HG03159 (cell line): ENCODE results near the gene SEMA6A.

Source experiments
- ATAC-seq: cut with Tn5 transposase; IDR thresholded peaks from one replicate; pipeline ENCODE4 v1.9.1; 2021; ENCODE audit warnings: mild to moderate bottlenecking, moderate library complexity; ENCODE audit not compliant: unreplicated experiment

SEMA6A gene

GRCh38 chr5:116577064-116577788 lies 2.6 kb upstream of the SEMA6A start:
- ATAC-seq = peak; percentile 52

DNA sequence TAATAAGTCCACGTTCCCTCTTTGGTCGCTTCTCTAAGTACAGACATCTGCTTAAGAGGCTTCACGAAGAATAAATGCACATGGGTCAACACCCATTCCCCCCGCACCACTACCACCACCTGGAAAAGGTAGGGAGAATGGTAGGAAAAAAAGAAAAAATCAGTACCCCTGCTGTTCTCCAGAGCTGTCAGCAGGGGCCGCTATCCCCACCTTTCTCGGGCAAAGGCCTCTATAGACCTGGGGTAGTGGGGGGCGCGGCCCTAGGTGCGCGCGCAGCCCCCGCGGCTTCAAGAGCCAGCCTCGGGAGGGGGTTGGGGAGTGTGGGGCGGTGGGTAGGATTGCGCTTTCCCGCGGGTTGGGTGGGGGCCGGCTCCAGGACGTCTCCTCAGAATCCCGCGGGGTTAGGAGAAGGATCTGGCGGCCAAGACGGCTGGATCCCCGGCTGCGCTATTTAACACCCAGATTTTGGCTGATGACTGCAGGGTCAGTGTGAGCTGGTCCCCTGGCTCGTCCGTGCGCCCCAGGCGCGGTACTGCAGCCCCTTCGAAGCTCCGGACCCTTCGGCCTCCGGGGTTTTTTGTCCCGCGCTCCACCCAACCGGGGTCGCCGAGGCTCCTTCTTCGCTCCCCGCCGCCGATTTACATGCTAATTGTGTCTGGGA lies 1.6 kb upstream of the SEMA6A start:
- peak; percentile 48 for ATAC-seq

- ATAC-seq = no peak
Observed at GRCh38 chr5:116575326-116576052, 866 bp upstream of the SEMA6A start.

GRCh38 chr5:116573702-116574366 lies 789 bp downstream of the SEMA6A start:
- no peak for ATAC-seq

- no peak for ATAC-seq
Observed at GRCh38 chr5:116573279-116573701, 1.3 kb downstream of the SEMA6A start.

- no peak for ATAC-seq
Observed at GRCh38 chr5:116572350-116573278, 2.0 kb downstream of the SEMA6A start.

DNA sequence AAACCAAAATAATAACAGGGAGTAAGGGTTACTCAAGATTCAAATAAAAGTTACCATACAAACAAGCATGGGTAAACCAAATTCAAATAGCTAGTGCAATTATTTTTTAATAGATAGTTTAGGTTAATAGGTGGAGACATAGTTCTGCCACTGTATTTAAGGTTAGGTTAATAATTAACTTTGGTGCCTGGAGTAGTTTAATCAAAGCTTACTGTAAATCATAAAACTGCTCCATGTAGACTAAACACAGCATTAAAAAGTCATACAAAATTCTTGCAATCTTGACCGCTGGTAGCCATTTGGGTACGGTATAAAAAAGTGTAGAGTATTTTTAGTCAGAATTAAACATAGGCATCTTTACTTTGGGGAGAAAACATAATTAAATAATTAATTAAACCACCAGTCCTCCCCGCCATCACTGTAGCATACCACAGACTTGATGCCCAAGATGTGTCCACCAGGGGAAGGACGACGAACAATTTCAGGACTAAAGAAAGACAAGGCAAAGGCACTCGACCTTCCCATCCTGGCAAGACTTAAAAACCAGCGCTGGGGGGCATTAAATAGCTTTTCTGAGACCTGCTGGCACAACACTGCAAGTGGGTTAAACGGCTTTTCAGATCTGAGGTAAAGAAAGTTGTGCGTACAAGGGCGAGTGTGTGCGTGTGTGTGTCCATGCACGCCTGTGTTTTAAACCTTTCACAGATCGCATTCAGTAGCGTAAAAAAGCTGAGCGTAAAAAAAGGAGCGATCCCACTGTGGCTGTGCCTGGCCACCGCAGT lies 2.9 kb downstream of the SEMA6A start:
- no peak for ATAC-seq

- ATAC-seq = no peak
Observed at GRCh38 chr5:116569999-116570398, 4.6 kb downstream of the SEMA6A start.

- ATAC-seq = no peak
Observed at GRCh38 chr5:116567106-116567505, 7.5 kb downstream of the SEMA6A start.

DNA sequence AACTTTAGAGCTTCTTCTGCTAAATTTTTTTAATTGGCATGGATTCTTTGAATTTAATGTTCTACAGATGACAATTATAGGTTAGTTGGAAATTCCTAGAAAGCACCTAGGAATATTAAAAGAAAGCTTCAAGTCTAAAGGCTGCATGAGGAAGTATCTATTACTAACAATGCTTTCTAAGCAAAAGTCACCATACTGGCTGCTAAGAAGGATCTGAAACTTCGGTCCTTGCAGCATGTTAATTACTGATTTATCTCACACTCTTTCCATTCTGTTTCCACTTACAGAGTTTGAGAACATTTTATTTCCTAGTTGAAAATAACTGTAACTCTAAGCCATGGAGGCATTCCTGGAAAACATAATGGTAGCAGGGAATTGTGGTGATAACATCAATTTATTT lies 8.4 kb downstream of the SEMA6A start:
- peak; percentile 89 for ATAC-seq

DNA sequence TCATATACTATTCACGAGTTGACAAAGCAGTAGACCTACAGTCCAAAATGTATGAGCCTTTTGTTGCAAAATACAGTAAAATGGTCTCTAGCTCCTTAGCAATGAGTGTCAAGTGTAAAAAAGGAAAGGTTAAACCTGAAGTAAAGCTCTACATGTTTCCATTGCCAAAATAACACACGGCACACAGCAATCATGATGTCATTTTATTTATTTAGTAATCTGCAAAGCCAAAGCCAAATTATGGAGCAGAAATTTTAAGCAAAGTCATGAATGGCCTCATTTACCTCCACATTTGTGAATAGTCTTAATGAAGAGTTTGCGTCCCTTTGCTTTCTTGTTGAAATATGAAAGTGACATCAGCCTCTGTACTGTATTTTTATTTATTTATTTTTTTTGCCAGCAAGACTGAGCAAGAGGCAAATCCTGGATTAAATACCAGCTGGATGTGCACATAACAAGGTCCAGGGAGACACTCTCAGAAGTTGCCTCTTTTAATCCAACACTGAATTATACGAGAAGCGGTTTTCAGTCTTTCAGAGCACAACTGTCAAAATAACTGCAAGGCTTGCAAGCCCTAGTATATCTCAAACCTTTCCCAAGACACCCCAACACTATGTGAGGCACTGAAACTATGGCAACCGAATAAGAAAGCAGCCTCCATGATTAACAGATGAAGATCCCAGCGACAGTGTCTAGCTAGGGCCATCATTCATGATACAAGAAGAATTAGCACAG lies 9.7 kb downstream of the SEMA6A start:
- no peak for ATAC-seq

- no peak for ATAC-seq
Observed at GRCh38 chr5:116564312-116564711, 10.3 kb downstream of the SEMA6A start.

DNA sequence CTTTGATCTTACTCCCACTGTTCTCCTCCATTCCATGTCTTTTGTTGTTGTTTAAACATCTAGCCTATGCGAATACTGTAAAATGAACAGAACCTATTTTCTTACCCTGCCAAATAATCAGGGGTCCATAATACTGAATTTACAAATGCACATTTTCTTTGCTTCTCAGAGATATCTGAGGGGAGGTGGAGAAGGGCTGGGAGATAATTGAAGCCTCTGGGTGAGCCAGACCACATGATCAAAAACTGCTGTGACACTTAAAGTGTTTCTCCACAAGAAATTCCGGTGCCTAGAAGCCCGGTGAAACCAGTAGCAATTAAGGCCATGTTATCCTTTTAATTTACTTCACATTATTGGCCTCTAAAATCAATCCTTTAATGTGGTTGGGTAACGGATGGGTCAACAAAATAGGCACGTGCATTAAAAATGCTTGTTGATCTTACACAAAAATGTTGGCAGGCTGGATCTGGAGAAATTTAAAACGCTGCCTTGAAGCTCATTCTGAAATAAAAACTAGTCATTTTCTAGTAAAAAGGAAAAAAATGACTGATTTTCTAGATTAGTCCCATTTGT lies 10.8 kb downstream of the SEMA6A start:
- no peak for ATAC-seq

- ATAC-seq = no peak
Observed at GRCh38 chr5:116562669-116563068, 12.0 kb downstream of the SEMA6A start.

- no peak for ATAC-seq
Observed at GRCh38 chr5:116561658-116562057, 13.0 kb downstream of the SEMA6A start.

DNA sequence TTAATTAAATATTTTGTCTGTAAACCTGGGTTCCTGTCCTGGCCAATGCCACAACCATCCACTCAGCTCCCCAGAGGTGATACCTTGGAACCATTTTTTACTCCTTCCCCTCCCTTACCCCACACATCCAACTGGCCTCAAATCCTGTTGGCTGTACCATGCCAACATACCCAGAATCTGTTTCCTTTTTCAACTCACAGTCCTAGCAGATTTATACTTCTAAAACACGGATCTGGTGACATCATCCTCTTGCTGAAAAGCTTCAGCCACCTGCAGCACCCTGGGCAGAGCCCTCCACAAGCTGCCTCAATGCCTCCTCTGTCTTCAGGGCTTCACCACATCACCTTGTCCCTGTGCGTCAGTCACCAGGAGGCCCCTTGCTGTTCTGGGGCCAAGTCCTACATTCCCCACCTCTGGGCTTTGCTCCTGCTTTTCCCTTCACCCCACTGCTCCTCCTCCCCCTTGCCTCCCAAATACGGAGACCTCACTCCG lies 14.9 kb downstream of the SEMA6A start:
- no peak for ATAC-seq

DNA sequence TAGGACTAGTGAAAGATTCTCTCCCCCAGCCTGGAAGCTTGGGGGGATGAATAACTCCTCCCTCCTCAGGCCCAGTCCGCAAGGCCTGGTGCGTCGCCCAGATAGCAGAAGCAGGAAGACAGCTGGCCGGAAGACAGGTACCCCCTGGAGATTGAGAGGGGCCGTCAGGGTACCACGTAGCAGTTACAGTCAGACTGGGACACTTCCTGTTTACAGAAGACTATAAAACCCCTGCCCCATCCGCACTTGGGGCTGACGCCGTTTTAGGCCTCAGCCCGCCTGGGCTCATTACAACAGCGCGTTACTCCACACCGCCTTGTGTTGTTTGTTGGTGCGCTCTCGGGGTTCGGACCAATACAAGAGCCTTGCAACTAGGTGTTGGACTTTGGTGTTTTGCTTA lies 15.4 kb downstream of the SEMA6A start:
- no peak for ATAC-seq

DNA sequence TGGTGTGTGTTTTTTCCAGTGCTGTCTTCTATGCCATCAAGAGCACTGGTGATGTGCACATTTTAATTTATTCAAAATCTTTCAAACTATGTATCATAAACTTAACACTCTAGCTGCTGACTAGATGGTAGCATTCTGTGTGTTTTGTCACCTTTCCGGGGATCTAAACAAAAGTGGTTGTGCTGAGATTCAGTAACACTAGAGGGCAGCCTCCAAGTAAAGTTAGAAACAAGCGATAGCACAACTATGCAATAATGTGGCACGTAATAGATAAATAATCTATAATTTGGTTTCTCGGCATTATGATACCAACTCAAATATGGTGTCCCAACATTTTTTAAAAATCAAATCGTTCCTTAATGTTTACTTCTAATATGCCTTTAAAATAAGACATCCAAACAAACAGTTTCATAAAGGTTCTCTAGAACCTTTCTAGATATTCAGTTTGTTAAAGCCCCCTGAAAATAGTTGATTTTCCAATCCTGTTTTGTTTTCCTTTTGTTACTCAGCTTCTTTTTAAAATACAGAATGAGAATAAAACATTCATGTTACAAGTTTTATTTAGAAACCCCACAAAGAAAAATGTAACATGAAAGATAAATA lies 16.9 kb downstream of the SEMA6A start:
- ATAC-seq = peak; percentile 54
